Tibial artery (tissue), 4 donors: ENCODE results near the gene TMIE.
"Not testable (repeated sequence)": the region's sequence is repeated elsewhere in the genome, so short reads cannot be mapped to it uniquely, and the experiment has no call there.

Source experiments
- DNase-seq, 2 donors: peaks; one replicate each; pipeline ENCODE4 v3.0.0-alpha.2; 2019
- H3K27ac ChIP-seq, 2 donors: fragments of 200-600 bp; sonication (generic) in 1 of 2; 1 replicate in 1 of 2; 2 replicates in 1 of 2; pipeline ENCODE4 v1.5.1; 2018 to 2019; ENCODE audit warnings: mild to moderate bottlenecking in 1 of 2
- H3K27me3 ChIP-seq, 2 donors: fragments of 200-600 bp; sonication (generic) in 1 of 2; one replicate each; pipeline versions ENCODE4 v1.5.1 to v1.6.0; 2016 to 2019
- H3K36me3 ChIP-seq, 3 donors: fragments of 200-600 bp; sonication (generic) in 2 of 3; one replicate each; pipeline ENCODE4 v1.5.1; 2016 to 2019; ENCODE audit warnings: mild to moderate bottlenecking in 2 of 3
- H3K4me1 ChIP-seq, 4 donors: fragments of 200-600 bp; sonication (generic) in 2 of 4; 1 replicate in 3 of 4; 2 replicates in 1 of 4; pipeline ENCODE4 v1.5.1; 2016 to 2019
- H3K4me3 ChIP-seq, 2 donors: fragments of 200-600 bp; sonication (generic) in 1 of 2; 1 replicate in 1 of 2; 2 replicates in 1 of 2; pipeline ENCODE4 v1.5.1; 2018 to 2019; ENCODE audit warnings: mild to moderate bottlenecking in 2 of 2
- H3K9me3 ChIP-seq, 3 donors: fragments of 200-600 bp; sonication (generic) in 1 of 3; one replicate each; pipeline ENCODE4 v1.5.1; 2016 to 2019
- CTCF ChIP-seq, 2 experiments: fragments of 200-600 bp in 1 of 2; fragments of 450-650 bp in 1 of 2; IDR thresholded peaks; one replicate each; pipeline ENCODE4 v1.5.1; 2017 to 2019; ENCODE audit warnings: antibody characterized with exemption in 2 of 2, mild to moderate bottlenecking in 1 of 2, moderate library complexity in 1 of 2
- intact Hi-C: fragments of 100-400 bp; cut with DNase I; formaldehyde crosslinking; loops from one replicate; pipeline ENCODE4 v1.15.0; 2023; ENCODE audit warnings: low total_unique reads

TMIE gene

GRCh38 chr3:46749129-46749528 lies 47.9 kb downstream of the TMIE start:
- Histone ChIP-seq H3K9me3 (no peaks in the 10 kb centered on the region), H3K4me1 (no peaks in the 10 kb centered on the region), H3K36me3 (no peaks in the 10 kb centered on the region), H3K4me3 (no peak overlapping the region), H3K27me3 (no peaks in the 10 kb centered on the region), H3K27ac (no peak overlapping the region)
- no peak for DNase-seq
- no peak for TF ChIP-seq CTCF (IDR thresholded peaks at IDR 0.05)
- intact Hi-C loops = no loop called here

GRCh38 chr3:46750555-46751038 lies 49.4 kb downstream of the TMIE start:
- no peak for DNase-seq
- Histone ChIP-seq H3K27me3 (no peaks in the 10 kb centered on the region), H3K27ac (no peak overlapping the region), H3K36me3 (no peaks in the 10 kb centered on the region), H3K4me3 (no peak overlapping the region), H3K4me1 (no peaks in the 10 kb centered on the region), H3K9me3 (no peaks in the 10 kb centered on the region)
- TF ChIP-seq CTCF (IDR thresholded peaks at IDR 0.05) = no peak
- intact Hi-C loops = no loop called here

GRCh38 chr3:46753127-46753526 lies 51.9 kb downstream of the TMIE start:
- H3K4me1 ChIP-seq, H3K27me3 ChIP-seq, intact Hi-C loops, H3K4me3 ChIP-seq, H3K36me3 ChIP-seq, H3K9me3 ChIP-seq, DNase-seq, H3K27ac ChIP-seq: not testable (repeated sequence)

- Histone ChIP-seq H3K4me1 (no peaks in the 10 kb centered on the region), H3K27me3 (no peaks in the 10 kb centered on the region), H3K9me3 (no peaks in the 10 kb centered on the region), H3K4me3 (no peak overlapping the region), H3K36me3 (no peaks in the 10 kb centered on the region), H3K27ac (no peak overlapping the region)
- no peak for TF ChIP-seq CTCF (IDR thresholded peaks at IDR 0.05)
- DNase-seq = no peak
- intact Hi-C loops = no loop called here
Observed at GRCh38 chr3:46755646-46756045, 54.5 kb downstream of the TMIE start.

- no peaks in the 10 kb centered on the region for H3K36me3 ChIP-seq
- no peaks in the 10 kb centered on the region for H3K4me1 ChIP-seq
- H3K27ac ChIP-seq = no peak overlapping the region
- H3K27me3 ChIP-seq = no peaks in the 10 kb centered on the region
- intact Hi-C loops = no loop called here
- no peak overlapping the region for H3K4me3 ChIP-seq
- H3K9me3 ChIP-seq = no peaks in the 10 kb centered on the region
- DNase-seq = no peak
- no peak for TF ChIP-seq CTCF (IDR thresholded peaks at IDR 0.05)
Observed at GRCh38 chr3:46756642-46757041, 55.5 kb downstream of the TMIE start.

- Histone ChIP-seq H3K36me3 (peaks cover 0 to under 1% (median 0%) of the 10 kb centered on the region in 3 donors), H3K27ac (no peak overlapping the region), H3K4me3 (no peak overlapping the region), H3K9me3 (peaks cover 2 to 12% (median 3%) of the 10 kb centered on the region in 3 donors), H3K27me3 (no peaks in the 10 kb centered on the region), H3K4me1 (no peaks in the 10 kb centered on the region)
- no peak for TF ChIP-seq CTCF (IDR thresholded peaks at IDR 0.05)
- DNase-seq = no peak
- intact Hi-C loops = no loop called here
Observed at GRCh38 chr3:46759239-46760167, 58.3 kb downstream of the TMIE start.
